Naive thymus-derived CD8-positive, alpha-beta T cell (primary cell): ENCODE measurements around the gene IL4I1. TPM values are rescaled to one million over a fixed set of nuclear protein-coding genes. Genes with fewer than 3 reads are reported as not detected.
A peak's percentile ranks its signal among the peaks of the same experiment; 100 is the strongest.

Source experiments
- ATAC-seq, 2 donors: fragments of 150-1000 bp; cut with Tn5 transposase in 1 of 2; sonication (Bioruptor Pico), chemical (Tn5 transposase) in 1 of 2; 1 replicate in 1 of 2; 2 replicates in 1 of 2; pipeline ENCODE4 v1.10.0; 2021; ENCODE audit warnings: mild to moderate bottlenecking in 2 of 2, moderate library complexity in 2 of 2
- POLR2A ChIA-PET: fragments of 350-600 bp; sonication (Branson Sonifier 250); formaldehyde crosslinking; loops from one replicate; lab custom pipeline; 2021; ENCODE audit warnings: antibody characterized with exemption; lab: Charles Lee
- DNase-seq, 10 donors: peaks; one replicate each; pipeline versions ENCODE4 v3.0.0 to v3.0.0-alpha.2; 2020 to 2022
- H3K27ac Mint-ChIP-seq, 10 donors: one replicate each; pipeline ENCODE4 v1.8.0; 2020 to 2022; ENCODE audit warnings: mild to moderate bottlenecking in 10 of 10, mixed read lengths in 10 of 10, moderate library complexity in 4 of 10, inconsistent platforms in 1 of 10
- H3K27me3 Mint-ChIP-seq, 5 donors: one replicate each; pipeline ENCODE4 v1.8.0; 2021 to 2022; ENCODE audit warnings: mixed read lengths in 5 of 5
- H3K36me3 Mint-ChIP-seq, 3 donors: one replicate each; pipeline ENCODE4 v1.8.0; 2020 to 2022; ENCODE audit warnings: mixed read lengths in 3 of 3, mild to moderate bottlenecking in 2 of 3, inconsistent platforms in 1 of 3
- H3K4me1 Mint-ChIP-seq, 4 donors: one replicate each; pipeline ENCODE4 v1.8.0; 2021 to 2022; ENCODE audit warnings: mixed read lengths in 4 of 4
- H3K4me3 Mint-ChIP-seq, 10 donors: one replicate each; pipeline ENCODE4 v1.8.0; 2020 to 2022; ENCODE audit warnings: mild to moderate bottlenecking in 10 of 10, mixed read lengths in 10 of 10, moderate library complexity in 6 of 10, inconsistent platforms in 1 of 10
- H3K9me3 Mint-ChIP-seq, 9 donors: one replicate each; pipeline ENCODE4 v1.8.0; 2020 to 2022; ENCODE audit warnings: mixed read lengths in 9 of 9, mild to moderate bottlenecking in 3 of 9, inconsistent platforms in 1 of 9, moderate library complexity in 1 of 9
- polyA plus RNA-seq, 3 donors: library from polyadenylated mRNA; unstranded; fragments of 300-500 nt; fragmentation: Illumina TruSeq; gene quantifications; one replicate each; pipeline ENCODE4 v1.2.3, GENCODE V29; 2021
- total RNA-seq, 8 experiments: library from RNA in 2 of 8; stranded (reverse) in 2 of 8; gene quantifications; one replicate each; pipeline ENCODE4 v1.2.3 and lab custom pipeline; 2021 to 2026

The IL4I1 gene
- total and polyA plus RNA-seq, 5 experiments from 2014 or later: 0.24 to 1.1 (median 0.26) TPM

DNA sequence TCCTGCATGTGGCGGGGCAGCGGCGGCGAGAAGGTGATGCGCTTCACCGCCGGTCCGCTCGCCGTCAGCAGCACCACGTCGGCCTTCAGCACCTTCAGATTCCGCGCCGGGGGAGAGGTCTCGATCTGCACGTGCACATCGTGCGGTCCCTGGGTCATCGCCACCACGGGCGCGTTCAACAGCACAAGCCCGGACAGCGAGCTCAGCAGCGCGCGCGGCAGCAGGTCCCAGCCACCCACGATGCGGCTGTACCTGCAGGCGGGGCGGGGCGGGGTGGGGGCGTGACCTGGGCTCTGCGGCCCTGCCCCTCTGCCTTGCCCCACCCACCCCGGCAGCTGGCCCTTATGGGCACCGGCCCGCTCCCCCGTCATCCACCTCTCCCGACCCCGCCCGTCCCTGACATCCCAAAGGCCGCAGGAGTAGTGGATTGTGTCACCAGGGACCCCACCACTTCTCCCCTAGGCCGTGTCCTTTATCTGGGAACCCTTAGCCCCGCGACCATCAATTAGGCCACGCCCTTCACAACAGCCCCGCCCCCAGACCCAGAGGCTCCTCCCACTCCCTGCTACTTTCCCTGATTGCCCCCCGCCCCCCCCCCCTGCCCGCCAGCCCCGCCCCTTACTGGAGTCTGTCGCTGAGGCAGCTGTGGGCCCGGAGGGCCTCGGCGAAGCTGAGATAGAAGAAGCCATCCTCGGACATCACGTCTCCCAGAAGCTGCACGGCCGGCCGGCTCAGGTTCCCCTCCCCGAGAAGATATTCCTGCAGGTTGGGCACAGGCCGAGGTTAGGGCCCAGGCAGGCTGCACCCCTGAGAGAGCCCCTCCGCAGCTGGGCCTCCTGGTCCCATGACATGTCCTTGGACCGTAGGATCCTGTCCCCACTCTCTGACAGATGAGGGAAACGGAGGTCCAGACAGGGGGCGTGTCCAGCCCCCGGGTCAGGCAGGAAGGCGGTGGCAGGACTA, 6.1 kb downstream of the IL4I1 start:
- POLR2A ChIA-PET: interaction anchor here (0.7 to 3.0 kb wide), 5 partner anchors 14 to 173 kb away, joined by 3 to 20 read pairs (median 5); partner anchors contain the start of genes AKT1S1, ATF5, FUZ and NUP62
- peaks cover 0 to 9% (median 1%) of the 10 kb centered on the region in 4 donors for H3K4me1 Mint-ChIP-seq

DNA sequence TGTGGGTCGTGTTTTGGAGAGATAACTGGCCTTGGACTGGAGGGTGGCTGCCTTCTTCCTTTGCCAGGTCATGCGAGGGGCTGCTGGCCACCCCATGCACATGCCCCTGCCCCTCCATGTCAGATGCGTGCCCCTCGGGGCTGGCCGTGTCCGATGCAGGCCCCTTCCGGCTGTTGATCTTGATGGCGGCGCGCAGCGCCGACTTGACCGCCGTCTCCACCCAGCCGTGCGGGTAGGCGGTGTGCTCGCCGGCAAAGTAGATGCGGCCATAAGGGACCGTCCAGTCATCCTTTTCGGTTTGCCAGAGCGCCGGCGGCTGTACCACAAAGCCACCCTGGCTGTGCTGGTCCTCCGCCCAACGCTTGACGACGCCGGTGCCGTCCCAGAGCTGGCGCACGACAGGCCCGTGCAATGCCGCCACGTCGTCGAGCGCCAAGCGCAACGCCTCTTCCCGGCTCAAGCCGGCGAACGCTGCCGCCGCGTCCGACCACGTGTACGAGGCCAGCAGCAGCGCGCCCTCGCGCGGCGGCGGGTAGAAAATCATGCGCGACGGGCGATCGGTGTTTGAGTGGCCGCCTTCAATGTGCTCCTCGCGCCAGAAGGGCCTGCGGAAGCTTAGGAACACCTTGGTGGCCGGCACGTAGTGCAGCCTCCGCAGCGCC, 6.9 kb downstream of the IL4I1 start:
- ATAC-seq: peak; percentile 80 to 82
- Mint-ChIP-seq H3K36me3 (peaks cover 0 to 15% (median 0%) of the 10 kb centered on the region in 3 donors), H3K4me1 (peaks cover 0 to 9% (median under 1%) of the 10 kb centered on the region in 4 donors), H3K9me3 (no peaks in the 10 kb centered on the region), H3K27me3 (no peaks in the 10 kb centered on the region), H3K27ac (peak overlapping the region in 3 of 10 donors; percentile 15 to 72 (median 58)), H3K4me3 (peak overlapping the region; percentile 72 to 84 (median 81))
- POLR2A ChIA-PET: interaction anchor here (0.6 to 3.0 kb wide), 5 partner anchors 13 to 172 kb away, joined by 3 to 20 read pairs (median 5); partner anchors contain the start of genes AKT1S1, FUZ and TBC1D17
- peak; percentile 57 to 85 (median 74) for DNase-seq

More for the DNA sequence above, 6.1 kb downstream of the IL4I1 start:
- H3K4me3 Mint-ChIP-seq: peak overlapping the region; percentile 72 to 84 (median 81)
- peak; percentile 86 for ATAC-seq
- H3K9me3 Mint-ChIP-seq: no peaks in the 10 kb centered on the region
- H3K27ac Mint-ChIP-seq: peak overlapping the region in 4 of 10 donors; percentile 15 to 75 (median 64)
- peaks cover 0 to 8% (median 0%) of the 10 kb centered on the region in 3 donors for H3K36me3 Mint-ChIP-seq
- no peaks in the 10 kb centered on the region for H3K27me3 Mint-ChIP-seq
- DNase-seq: peak; percentile 43 to 78 (median 56)

DNA sequence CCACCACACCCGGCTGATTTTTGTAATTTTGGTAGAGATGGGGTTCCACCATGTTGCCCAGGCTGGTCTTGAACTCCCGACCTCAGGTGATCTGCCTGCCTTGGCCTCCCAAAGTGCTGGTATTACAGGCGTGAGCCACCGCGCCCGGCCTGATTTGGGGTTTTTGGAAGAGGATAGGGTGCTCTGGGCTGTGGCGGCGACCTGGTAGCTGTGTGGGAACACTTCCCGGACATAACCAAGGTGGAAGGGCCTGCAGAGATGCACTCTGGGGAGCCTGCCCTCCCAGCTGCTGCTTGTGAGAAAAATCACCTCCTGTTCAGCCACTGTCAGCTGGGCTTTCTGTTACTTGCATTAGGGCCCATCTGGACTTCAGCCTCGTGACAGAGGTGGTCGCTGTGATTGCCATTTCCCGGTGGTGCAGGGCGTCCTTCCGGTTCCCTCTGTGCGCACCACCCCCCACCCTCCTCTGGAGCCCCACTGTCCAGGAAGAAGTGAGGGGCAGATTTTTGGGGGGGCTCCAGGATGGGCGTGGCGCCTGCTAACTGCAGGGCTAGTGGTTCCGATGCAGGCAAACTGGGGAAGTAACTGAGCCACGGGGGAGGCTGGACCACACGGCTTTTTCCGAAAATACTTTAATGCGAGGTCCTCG, 7.5 kb downstream of the IL4I1 start:
- no peak for DNase-seq
- Mint-ChIP-seq H3K9me3 (no peaks in the 10 kb centered on the region), H3K27ac (no peak overlapping the region), H3K4me1 (peaks cover 0 to 9% (median under 1%) of the 10 kb centered on the region in 4 donors), H3K27me3 (no peaks in the 10 kb centered on the region), H3K36me3 (peaks cover 0 to 20% (median 4%) of the 10 kb centered on the region in 3 donors), H3K4me3 (peak overlapping the region in 6 of 10 donors; percentile 7 to 52 (median 28))
- ATAC-seq: no peak
- POLR2A ChIA-PET: interaction anchor here (0.6 to 3.0 kb wide), 5 partner anchors 12 to 171 kb away, joined by 3 to 20 read pairs (median 6); partner anchors contain the start of genes AKT1S1 and TBC1D17

DNA sequence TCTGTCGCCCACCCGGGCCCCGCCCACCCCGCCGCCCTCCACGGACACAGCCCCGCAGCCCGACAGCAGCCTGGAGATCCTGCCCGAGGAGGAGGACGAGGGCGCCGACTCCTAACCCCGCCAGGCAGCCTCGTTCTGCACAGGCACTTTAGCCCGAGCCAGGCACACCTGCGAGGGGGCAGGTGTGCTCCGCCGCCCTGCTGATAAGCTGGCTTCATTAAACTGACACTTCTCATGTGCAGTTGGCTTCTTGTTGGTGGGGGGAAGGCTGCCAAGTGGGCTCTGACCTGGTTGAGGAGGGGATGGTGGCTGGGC, 8.2 kb downstream of the IL4I1 start:
- Mint-ChIP-seq H3K9me3 (no peaks in the 10 kb centered on the region), H3K27ac (peak overlapping the region in 2 of 10 donors; percentile 20 to 41), H3K27me3 (no peaks in the 10 kb centered on the region), H3K4me3 (peak overlapping the region in 3 of 10 donors; percentile 11 to 38 (median 37)), H3K36me3 (peaks cover 0 to 25% (median 5%) of the 10 kb centered on the region in 3 donors), H3K4me1 (peaks cover 0 to 9% (median under 1%) of the 10 kb centered on the region in 4 donors)
- DNase-seq (no peak), ATAC-seq (no peak)
- POLR2A ChIA-PET: interaction anchor here (2.0 to 2.3 kb wide), 2 partner anchors 11 to 171 kb away, joined by 5 to 7 read pairs; partner anchors contain the start of genes AKT1S1 and TBC1D17

DNA sequence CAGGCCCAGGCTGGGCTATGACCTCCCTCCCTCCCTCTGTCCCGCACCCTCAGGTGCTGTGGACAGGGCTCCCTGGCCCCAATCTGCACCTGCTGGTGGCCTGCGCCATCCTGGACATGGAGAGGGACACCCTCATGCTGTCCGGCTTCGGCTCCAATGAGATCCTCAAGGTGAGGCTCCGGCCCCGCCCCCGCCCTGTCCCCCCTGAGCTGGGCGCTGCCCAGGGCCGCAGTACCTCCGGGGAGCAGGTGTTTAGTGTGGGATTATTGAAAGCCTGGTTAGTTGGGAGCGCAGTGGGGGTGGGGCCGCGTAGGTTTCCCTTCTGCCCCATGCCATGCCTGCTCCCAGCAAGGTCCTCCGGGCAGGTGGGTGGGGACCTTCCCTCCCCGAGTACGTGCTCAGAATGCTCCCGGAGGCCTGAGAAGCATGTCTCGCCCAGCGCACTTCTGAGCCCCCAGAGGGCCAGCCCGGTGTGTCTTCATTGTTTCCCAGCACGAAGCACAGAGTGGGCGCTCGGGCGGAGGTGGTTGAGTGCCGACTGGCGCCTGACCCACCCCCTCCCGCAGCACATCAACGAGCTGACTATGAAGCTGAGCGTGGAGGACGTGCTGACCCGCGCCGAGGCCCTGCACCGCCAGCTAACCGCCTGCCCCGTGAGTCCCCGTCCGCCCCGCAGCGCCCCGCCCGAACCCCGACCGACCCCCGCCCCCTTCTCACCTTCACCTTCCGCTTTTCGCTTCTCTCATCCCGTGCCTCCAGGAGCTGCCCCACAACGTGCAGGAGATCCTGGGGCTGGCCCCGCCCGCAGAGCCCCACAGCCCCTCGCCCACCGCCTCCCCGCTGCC, 8.8 kb downstream of the IL4I1 start:
- no peak for ATAC-seq
- H3K36me3 Mint-ChIP-seq: peaks cover 0 to 30% (median 9%) of the 10 kb centered on the region in 3 donors
- DNase-seq: no peak
- POLR2A ChIA-PET: interaction anchor here (0.6 to 2.0 kb wide), 2 partner anchors 8 to 11 kb away, joined by 4 to 7 read pairs; partner anchors contain the start of genes AKT1S1 and TBC1D17
- H3K27me3 Mint-ChIP-seq: no peaks in the 10 kb centered on the region
- no peaks in the 10 kb centered on the region for H3K9me3 Mint-ChIP-seq
- H3K27ac Mint-ChIP-seq: no peak overlapping the region
- H3K4me3 Mint-ChIP-seq: peak overlapping the region in 1 of 10 donors; percentile 37
- peaks cover 0 to 9% (median 0%) of the 10 kb centered on the region in 4 donors for H3K4me1 Mint-ChIP-seq

DNA sequence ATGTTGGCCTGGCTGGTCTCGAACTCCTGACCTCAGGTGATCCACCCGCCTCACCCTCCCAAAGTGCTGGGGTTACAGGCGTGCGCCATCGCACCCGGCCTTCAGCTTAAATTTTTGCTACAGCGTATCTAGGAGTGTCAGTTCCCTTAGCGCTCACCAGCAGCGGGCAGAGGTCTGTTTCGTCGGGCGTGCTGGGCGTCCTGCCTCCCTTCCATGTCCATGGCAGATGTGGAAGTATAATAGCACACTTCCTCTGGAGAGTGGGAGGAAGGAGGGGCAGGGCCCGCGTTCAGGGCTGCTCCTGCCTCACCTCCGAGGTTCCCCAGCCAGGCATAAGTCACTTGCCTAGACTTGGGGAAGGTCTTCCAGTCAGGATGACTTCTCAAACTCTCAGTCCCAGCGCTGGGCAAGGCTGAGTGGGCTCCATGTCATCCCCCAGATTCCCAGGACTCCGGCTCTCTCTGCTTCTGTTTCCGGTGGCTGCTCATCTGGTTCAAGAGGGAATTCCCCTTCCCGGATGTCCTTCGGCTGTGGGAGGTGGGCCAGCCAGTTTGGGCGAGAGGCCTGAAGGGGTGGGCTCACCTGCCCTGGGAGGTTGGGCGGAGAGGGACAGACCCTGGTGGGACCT, 9.5 kb downstream of the IL4I1 start:
- no peak for ATAC-seq
- no peaks in the 10 kb centered on the region for H3K27me3 Mint-ChIP-seq
- no peak for DNase-seq
- POLR2A ChIA-PET: interaction anchor here (1.0 to 2.0 kb wide), 4 partner anchors 10 to 43 kb away, joined by 3 to 7 read pairs (median 4); partner anchors contain the start of genes AKT1S1, ATF5, NUP62 and TBC1D17
- H3K4me1 Mint-ChIP-seq: peaks cover 0 to 4% (median 0%) of the 10 kb centered on the region in 4 donors
- peaks cover 0 to 36% (median 9%) of the 10 kb centered on the region in 3 donors for H3K36me3 Mint-ChIP-seq
- H3K27ac Mint-ChIP-seq: no peak overlapping the region
- no peaks in the 10 kb centered on the region for H3K9me3 Mint-ChIP-seq
- H3K4me3 Mint-ChIP-seq: no peak overlapping the region

DNA sequence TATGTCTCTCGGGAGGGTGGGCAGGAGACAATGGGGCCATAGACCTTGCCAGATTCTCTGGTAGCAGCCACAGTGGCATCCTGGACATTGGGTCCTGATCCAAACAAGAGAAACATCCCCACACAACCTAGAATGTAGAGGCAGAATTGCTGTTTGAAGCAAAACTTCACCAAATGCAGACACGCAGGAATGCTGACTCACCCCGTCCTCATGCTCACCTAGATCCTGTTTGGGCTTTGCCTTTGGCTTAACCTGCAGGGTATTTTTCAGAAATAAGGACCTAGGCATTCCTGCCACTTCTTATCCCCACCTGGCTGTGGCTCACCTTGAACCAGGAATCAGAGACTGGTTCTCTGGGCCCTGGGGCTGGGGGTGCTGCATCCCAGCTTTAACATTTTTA, 11.9 kb downstream of the IL4I1 start:
- no peak for DNase-seq
- peaks cover 0 to 2% (median under 1%) of the 10 kb centered on the region in 4 donors for H3K4me1 Mint-ChIP-seq
- H3K27ac Mint-ChIP-seq: no peak overlapping the region
- ATAC-seq: no peak
- no peaks in the 10 kb centered on the region for H3K9me3 Mint-ChIP-seq
- peaks cover 0 to 53% (median 9%) of the 10 kb centered on the region in 3 donors for H3K36me3 Mint-ChIP-seq
- no peaks in the 10 kb centered on the region for H3K27me3 Mint-ChIP-seq
- H3K4me3 Mint-ChIP-seq: no peak overlapping the region
- POLR2A ChIA-PET: no interaction called here

DNA sequence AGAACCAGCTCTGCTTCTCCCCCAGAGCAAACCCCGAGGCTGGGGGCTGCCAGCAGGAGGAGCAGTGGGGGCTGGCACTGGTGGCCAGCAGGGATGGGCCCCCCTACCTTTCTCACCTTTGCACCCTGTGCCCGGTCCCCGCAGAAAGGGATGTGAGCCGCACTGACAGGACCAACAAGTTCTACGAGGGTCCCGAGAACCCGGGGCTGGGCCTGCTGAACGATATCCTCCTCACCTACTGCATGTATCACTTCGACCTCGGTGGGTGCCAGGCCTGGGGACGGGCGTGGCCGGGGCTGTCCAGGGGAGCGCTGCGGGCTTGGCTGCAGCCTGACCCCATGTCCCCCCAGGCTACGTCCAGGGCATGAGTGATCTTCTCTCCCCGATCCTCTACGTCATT, 12.6 kb downstream of the IL4I1 start:
- Mint-ChIP-seq H3K27ac (peak overlapping the region in 1 of 10 donors; percentile 84), H3K4me1 (peaks cover 1 to 7% (median 3%) of the 10 kb centered on the region in 4 donors), H3K27me3 (no peaks in the 10 kb centered on the region), H3K9me3 (no peaks in the 10 kb centered on the region), H3K4me3 (no peak overlapping the region), H3K36me3 (peaks cover 0 to 54% (median 9%) of the 10 kb centered on the region in 3 donors)
- ATAC-seq (no peak), DNase-seq (no peak)
- POLR2A ChIA-PET: no interaction called here

DNA sequence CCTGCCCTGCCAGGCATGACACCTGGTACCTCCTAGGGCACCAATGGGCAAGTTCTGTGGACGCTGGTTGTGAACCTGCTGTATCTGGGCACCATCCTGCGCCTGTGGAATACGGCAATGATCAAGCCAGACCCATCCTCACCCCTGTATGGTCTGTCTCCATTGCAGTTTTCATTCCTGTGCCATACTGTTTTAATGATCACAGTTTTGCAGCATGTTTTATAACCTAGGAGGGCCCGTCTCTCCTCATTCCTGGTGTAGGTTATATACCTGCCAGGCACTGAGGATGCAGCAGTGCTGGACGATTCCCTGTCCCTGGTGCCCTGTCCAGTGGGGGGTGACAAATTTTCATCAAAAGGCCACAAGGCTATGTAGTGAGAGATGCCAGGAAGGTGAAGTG, 13.6 kb downstream of the IL4I1 start:
- H3K36me3 Mint-ChIP-seq: peaks cover 0 to 56% (median 9%) of the 10 kb centered on the region in 3 donors
- POLR2A ChIA-PET: interaction anchor here (0.6 kb wide), 1 partner anchor 57 kb away, joined by 3 read pairs; no protein-coding TSS in a partner anchor
- ATAC-seq: no peak

DNA sequence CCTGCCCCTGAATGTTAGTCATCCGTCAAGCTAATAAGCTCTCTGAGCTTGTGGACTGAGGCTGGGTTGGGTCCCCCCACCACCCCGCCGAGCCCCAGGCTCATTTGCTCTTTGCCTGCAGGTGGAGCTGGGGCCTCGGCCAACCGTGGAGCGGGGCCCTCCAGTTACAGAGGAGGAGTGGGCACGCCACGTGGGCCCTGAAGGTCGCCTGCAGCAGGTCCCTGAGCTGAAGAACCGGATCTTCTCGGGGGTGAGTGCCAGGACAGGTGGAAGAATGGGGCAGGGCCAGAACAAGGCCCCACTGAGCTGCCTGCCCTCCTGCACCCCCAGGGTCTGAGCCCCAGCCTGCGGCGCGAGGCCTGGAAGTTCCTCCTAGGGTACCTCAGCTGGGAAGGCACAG, 14.0 kb downstream of the IL4I1 start:
- H3K4me1 Mint-ChIP-seq: peaks cover 12 to 19% (median 16%) of the 10 kb centered on the region in 4 donors
- peaks cover 0 to 57% (median 9%) of the 10 kb centered on the region in 3 donors for H3K36me3 Mint-ChIP-seq
- ATAC-seq (no peak), DNase-seq (no peak)
- H3K27ac Mint-ChIP-seq: no peak overlapping the region
- H3K4me3 Mint-ChIP-seq: no peak overlapping the region
- no peaks in the 10 kb centered on the region for H3K9me3 Mint-ChIP-seq
- H3K27me3 Mint-ChIP-seq: no peaks in the 10 kb centered on the region
- POLR2A ChIA-PET: interaction anchor here (0.6 kb wide), 1 partner anchor 57 kb away, joined by 3 read pairs; no protein-coding TSS in a partner anchor

More for the DNA sequence above, 13.6 kb downstream of the IL4I1 start:
- Mint-ChIP-seq H3K27me3 (no peaks in the 10 kb centered on the region), H3K4me1 (peaks cover 9 to 17% (median 13%) of the 10 kb centered on the region in 4 donors), H3K27ac (peak overlapping the region in 1 of 10 donors; percentile 5), H3K9me3 (no peaks in the 10 kb centered on the region), H3K4me3 (no peak overlapping the region)
- DNase-seq: no peak
